HG02884 (cell line): Measurements from ENCODE around the gene DYNLRB1.

Experiments used
- ATAC-seq: cut with Tn5 transposase; IDR thresholded peaks from one replicate; pipeline ENCODE4 v1.9.1; 2021; ENCODE audit warnings: mild to moderate bottlenecking, moderate library complexity; ENCODE audit not compliant: unreplicated experiment

Gene DYNLRB1

DNA sequence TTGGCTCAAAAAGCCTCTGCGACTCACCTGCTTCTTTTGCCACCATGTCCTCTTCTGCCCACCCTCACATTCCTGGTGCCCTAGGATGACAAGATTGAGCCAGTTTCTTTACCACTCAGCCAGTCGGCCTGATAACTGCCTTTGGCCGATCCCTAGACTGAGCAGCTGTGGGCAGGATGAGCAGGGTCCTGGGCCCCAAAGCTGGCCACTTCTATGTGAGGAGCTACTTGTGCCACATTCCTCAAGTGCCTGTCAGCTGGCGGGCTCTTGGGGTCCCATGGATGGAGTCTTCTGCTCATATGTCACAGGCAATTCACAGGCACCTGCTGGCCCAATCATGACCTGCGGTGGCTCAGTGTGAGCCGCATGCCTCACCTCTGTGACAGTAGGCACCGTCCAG lies 16.5 kb downstream of the DYNLRB1 start:
- ATAC-seq, result no peak

DNA sequence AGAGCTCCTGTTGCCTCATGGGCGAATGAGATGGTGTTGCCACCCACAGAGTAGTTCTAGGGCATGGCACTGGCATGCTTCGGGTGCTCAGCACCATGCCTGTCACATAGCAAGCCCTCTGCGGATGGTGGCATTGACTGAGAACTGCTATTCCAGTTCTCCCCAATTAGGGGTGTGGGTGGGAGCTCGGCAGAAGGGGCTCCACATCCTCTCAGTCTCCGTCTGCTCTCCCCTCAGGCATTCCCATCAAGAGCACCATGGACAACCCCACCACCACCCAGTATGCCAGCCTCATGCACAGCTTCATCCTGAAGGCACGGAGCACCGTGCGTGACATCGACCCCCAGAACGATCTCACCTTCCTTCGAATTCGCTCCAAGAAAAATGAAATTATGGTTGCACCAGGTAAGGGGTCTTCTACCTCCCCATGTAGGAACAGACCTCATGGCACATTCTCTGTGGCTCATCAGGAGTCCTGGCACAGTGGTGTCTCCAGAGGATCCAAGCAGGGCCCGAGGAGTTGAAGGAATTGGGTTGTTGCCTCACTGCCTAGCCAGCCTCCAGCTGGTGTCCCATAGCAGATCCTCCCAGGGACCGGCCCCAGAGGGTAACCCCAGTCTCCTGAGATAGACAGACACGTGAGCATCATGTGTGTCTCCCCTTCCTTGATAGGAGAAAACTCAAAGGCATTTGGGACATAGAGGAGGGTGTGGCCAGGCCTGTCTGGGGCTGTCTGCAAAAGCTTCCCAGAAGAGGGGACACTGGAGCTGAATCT lies 18.4 kb downstream of the DYNLRB1 start:
- no peak for ATAC-seq

DNA sequence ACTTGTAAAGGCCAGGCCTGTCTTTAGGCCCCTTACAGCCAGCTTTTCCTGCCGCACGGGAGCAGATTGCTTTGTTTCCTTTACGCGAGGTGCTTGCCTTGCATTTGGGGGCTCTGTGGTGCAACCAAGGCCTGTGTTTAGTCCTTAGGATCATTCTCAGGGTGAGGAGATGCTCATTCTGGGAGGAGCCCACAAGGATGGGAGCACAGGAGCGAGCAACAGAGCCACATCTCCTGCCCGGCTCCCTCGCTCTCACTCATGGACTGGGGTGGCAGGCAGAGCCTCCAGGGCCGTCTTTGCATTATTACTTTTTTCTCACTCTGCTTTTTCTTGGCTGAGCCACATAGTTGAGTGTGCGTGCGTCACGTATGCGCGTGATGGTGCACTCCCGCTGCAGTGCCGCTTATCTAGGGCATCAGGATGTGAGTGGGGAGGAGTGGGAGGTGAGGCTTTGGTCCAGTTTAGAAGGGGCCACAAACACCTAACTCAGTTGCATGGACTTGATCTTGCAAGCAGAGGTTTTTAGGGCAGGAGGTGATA lies 19.1 kb downstream of the DYNLRB1 start:
- no peak for ATAC-seq

DNA sequence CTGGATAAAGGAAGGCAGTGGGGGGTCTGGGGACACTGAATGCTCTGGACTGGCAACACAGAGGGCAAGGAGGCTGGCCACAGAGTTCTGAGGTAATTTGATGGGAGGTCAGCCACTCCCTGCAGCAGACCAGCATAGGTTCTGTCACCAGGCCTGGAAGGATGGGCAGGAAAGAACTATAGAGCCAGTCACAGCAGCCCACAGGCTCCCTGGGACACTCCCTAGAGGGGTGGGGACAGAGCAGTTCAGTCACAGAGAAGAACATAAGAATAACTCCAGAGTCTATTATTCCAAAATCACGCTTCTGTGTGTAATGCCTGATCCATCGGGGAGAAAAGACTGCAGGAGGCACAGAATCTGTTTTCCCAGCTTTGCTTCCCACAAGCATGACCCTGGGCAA lies 19.6 kb downstream of the DYNLRB1 start:
- no peak for ATAC-seq

DNA sequence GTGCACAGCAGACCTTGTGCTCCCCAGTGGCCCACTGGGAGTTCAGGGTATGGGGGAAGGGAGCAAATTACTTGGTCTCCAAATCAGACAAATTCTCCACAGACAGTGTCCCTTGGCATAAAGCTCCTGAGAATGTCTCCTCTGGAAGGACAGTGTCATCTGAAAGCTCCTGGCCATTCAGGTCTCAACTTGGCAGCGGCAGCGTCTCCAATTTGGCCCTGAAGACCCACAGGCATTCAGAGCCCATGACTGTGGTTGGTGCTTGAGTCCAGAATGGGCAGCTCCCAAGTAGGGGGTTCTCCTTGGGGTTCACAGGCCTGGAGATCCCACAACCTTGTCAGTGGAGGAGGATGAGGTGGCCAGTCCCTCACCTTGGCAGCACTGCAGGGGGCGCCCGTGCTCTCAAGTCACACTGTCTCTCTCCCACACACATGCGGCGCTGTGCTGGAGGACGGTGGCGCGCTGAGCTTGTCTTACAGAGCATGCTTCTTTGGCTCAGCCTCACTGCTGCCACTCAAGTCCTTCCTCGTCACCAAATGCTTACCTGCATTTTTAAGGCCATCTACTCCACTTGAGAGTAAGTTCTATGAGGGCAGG lies 20.7 kb downstream of the DYNLRB1 start:
- ATAC-seq, result no peak

DNA sequence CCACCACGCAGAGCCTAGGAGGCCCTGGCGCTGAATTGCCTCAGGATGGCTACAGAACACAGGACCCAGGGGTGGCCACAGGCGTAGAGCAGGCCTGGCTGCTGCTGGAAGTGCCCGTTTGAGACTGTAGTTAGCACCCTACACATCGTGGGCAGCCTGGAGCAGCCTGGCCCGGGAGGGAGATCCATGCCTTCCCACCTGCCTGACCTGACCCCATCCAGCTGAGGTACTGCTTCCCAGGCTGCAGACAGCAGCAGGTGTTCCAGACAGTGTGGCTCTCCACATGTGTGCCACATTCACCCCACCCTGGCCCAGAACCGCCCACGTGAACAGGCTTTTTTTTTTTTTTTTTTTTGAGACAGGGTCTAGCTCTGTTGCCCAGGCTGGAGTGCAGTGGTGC lies 21.4 kb downstream of the DYNLRB1 start:
- ATAC-seq, result no peak

DNA sequence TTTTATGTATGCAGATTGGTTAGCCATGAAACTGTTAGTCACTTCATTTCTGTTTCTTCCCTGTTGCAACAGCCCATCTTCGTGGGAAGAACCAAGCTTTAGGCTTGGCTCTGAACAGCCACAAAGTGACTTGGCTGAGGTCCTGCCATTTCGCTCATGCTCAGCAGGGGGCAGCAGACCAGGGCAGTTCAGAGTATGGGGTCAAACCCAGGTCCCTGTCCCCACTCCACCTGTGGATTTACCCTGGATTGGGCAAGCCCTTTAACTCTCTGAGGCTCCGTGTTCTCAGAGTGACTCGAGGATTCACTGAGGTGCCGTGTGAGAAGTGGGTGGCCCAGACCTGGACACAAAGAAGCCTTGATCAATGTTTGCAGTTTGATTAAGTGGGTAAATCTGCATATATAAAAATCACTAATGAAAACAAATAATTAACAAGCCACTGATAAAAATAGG lies 22.5 kb downstream of the DYNLRB1 start:
- ATAC-seq, result no peak

DNA sequence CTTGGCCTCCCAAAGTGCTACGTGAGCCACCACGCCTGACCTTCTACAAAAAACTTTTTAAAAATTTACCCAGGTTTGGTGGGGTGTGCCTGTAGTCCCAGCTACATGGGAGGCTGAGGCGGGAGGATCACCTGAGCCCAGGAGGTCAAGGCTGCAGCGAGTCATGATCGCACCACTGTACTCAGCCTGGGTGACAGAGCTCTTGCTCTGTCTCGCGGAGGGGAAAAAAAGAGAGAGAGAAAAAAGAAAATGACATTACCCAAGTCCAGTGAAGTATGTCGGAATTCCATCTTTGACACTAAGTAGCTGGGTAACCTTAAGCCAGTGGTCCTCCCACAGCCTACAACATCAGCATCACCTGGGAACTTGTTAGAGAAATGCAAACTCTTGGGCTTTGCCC lies 23.5 kb downstream of the DYNLRB1 start:
- no peak for ATAC-seq

DNA sequence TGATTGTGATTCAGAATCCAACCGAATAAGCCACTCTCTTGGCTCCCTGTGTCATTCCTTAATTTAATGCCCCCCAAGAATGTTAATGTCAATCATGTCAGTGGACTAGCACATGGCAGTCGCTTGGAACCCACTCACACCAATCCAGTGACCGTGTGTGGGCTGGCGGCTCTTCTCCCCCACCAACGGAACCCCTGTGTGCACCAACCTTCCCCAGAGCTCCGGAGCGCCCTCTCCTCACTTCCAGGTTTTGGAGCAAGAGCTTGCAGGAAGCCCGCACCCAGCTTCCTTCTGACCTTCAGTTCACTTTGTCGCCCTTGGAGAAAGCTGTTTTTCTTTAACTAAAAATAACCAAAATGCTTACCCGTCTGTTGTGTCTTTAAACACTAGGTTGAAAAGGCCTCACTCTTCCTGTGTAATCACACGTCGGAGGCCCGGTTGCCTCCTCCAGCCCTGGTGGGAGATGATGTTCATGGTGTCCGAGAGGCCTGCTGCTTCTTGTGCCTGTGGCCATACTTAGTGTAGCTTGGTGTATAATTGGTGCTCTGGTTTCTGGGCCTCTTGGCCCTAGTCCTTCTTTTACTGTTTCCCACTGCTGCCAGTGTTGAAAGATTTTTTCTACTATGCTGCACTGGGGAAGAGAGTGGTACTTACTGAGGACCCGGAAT lies 24.5 kb downstream of the DYNLRB1 start:
- ATAC-seq, result no peak

DNA sequence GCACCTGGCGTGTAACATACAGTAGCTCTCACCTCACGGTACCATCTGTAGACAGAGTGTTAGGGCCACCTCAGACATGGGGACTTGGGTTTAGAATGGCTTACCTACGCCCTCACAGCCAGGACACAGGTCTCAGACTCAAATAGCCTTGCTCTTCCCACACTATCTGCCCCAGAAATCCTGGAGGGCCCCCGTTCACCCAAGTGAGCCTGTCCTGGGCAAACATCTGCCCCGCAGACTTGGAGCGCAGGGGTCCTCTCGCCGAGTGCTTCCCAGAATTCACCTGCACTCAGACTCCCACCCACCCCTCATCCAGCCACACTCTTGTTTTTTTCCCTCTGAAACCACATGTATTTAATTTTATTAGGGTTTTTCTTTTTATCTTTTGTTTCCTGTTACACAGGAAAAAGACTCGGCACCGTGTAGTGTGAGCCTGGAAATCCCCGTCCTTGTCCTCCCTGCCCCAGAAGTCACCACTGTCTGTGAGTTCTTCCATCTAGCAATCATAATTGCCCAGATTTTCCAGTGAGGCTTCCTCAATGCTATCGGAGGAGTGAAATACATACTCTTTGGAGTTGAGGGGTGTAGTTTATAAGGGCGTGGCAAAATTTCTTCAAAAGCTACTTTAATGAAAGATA lies 25.2 kb downstream of the DYNLRB1 start:
- no peak for ATAC-seq

DNA sequence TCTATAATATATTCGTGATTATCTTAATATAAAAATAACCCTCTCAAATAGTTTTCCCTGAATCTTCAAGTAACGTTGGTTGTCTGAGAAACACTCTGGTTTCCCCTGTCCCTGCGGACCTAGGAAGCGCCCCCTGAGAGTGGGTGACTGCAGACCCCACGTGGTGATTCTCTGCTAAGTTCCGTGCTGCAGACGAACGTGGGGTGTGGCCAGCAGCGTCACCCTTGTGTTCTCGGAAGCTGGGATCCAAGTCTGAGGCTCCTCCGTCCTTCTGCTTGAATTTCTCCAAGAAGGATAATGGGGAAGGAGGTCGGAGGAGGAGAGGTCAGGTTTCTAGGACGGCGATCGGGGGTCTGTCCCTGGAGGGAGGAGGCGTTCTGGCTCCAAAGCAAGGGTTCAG lies 25.7 kb downstream of the DYNLRB1 start:
- ATAC-seq, result no peak

DNA sequence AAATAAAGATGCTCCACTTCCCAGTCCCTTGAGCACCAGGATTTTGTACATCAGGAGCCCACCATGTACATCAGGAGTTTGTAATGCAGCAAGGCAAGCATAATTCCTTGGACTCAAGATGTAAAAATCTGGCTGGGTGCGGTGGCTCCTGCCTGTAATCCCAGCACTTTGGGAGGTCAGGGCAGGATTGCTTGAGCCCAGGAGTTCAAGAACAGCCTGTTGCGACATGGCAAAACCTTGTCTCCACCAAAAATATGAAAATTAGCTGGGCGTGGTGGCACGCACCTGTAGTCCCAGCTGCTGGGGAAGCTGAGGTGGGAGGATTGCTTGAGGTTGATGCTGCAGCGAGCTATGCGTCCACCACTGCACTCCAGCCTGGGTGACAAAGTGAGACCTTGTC lies 26.2 kb downstream of the DYNLRB1 start:
- ATAC-seq, result no peak

DNA sequence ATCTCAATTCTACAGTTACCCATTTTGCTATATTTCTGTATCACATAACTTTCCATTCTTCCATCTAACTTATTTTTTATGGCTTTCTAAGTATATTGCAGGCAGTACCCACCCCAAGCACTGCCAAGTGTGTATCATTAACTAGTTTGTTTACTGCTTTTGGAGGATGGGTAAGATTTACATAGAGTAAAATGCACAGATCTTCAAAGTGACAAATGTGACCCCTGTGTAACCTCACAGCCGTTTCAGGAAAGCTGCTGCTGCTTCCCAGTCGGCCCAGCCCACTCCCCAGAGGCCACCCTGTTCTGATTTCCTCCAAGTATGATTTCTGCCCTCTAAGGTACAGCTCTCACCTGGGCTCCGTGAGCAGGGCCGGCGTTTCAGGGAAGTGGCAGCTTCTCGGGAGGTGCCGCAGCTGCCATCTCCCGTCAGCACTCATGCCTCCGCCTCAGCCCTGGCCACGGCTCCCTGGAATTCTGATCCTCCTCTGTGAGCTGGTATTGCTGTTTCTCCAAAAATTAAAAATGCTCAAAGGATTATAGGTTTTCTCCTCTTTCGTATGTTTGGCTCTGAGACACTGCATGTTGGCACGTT lies 27.3 kb downstream of the DYNLRB1 start:
- no peak for ATAC-seq

DNA sequence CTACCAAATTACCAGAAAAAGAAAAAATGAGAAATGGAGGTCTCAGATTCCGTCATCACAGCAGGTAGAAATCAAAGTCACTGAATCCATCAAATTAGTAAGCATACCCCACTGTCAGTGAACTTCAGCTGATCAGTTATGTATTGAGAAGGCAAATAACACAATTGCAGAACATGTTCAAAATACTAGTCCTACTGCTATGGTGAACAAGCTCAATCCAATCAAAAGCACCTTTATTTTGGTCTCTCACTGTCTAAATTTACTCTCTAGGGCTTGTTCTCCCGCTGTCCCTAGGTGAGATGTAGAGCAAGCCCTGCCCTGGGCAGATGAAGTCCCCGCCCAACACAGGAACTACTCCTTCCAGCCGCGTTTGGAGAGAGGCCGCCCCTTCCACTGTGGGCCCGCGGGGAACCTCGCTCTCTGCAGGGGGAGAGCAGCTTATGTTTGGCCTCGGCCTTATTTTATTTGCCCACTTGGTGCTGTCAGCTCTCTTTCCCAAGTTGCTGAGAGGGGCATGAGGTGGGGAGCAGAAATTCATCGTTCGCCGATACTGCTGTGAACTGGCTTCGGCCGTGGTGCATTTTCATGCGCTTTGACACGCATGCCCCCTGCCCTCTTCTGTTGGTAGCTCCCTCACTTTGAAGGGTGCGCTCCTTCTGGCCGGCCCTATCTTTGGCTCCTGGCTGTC lies 28.0 kb downstream of the DYNLRB1 start:
- ATAC-seq, result no peak

DNA sequence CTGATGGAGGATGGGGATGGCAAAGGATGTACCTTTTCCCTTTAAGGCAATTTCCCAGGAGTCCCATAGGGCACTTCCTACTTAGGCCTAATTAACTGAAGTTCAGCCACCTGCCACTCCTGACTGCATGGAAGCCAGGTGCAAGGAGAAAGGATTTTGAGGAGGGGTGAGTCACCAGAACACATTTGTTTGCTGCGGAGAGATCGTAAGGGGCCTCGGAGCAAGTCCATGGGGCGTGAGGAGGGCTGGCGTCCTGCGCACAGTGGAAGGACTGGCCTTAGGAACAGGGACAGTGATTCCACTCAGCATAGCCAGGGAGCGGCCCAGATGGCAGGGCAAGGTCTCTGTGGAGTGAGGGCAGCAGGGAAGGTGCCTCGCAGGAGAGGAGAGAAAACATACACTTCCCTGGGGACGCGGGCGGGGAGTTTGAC lies 30.5 kb downstream of the DYNLRB1 start:
- ATAC-seq, result no peak

DNA sequence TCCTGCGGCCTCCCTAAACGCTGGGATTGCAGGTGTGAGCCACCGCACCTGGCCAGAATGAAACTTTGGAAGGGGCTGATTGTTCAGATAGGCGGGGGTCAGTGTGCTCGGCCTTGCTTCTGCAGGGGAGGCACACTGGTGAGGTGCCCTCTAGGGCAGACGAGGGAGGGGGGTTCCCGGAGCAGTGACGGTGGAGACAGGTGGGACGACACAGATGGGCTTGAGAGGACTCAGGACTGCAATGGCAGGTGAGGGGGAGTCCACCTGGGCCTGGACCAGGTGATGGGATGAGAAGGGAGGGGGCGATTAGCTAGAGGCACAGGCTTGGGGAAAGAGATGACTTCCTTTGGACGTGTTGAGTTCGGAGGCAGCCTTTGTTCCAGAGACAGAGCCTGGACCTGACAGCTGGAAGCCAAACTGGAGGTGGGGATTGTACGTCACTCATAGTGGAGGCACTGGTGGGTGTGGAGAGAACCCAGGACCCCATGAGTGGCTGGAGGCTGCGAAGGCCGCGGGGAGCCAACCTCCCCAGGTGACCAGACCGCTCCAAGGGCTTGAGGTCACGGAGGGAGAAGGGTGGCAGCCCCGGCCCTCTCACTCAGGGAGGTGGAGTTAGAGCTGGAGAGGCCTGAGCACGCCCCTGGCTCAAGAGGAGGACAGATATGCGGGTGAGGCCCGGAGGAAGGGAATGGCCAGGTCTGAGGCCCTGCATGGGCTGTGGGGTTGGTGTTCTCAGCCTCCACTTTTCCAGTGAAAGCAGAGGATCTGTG lies 31.8 kb downstream of the DYNLRB1 start:
- no peak for ATAC-seq

DNA sequence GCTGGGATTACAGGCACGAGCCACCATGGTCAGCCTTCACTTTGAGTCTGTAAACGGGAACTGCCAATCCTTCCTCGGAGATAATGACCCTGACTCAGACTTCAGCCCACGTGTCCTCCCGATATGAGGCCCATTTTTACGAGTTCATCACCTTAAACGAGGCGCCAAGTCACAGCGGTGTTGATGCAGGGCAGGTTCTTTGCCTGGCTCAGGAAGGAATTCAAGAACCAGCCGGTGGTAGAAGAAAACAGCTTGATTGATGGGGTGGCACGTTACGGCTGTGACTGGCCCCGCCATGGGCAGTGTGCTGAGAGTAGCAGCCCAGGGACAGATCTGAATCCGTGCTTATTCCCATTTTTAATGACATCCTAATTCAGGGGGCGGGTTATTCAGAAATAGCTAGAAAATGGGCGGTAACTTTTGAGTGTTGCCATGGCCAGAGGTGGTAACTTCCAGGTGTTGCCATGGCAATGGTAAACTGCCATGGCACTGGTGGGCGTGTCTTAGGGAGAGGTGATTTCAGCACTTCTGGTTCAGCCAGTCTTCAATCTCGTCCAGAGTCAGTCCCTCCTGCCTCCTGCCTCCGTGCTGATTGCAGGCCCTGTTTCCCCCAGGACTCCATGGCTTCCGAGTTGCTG lies 33.2 kb downstream of the DYNLRB1 start:
- no peak for ATAC-seq

DNA sequence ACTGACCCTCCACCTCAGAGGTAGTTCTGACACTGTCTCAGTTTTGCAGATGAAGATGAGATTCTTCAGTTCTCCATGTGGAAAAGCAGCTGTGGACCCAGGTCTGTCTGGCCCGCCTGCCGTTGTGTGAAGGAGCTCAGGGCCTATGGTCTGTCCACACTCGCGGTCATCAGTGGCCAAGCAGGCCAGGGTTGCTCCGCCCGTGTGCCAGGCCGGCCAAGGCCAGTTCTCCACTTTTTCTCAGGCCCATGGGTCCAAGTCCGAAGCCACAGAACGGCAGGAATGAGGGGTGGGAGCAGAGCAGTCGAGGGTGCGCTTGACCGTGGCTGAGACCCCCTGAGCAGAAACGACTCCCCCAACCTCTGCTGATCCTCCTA lies 33.7 kb downstream of the DYNLRB1 start:
- no peak for ATAC-seq

DNA sequence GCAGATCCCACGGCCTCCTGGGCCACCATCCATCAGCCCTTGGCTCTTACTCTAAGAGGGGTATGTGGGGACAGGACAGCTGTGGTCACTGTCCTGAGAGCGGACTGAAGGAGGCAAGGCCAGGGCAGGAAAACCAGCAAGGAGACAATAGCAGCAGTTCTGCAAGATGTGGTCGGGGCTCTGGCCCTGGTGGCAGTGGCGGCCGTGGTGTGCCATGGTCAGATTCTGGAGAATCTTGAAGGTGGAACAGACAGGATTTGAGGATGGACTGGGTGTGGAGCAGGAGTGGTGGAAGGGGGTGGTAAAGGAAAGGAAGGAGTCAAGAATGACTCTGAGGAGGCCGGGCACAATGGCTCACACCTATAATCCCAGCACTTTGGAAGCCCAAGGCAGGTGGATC lies 36.3 kb downstream of the DYNLRB1 start:
- no peak for ATAC-seq
